GM21786 (cell line): ENCODE results near the gene SURF1.
A peak's percentile ranks its signal among the peaks of the same experiment; 100 is the strongest.

Source experiments
- ATAC-seq: cut with Tn5 transposase; IDR thresholded peaks from one replicate; pipeline ENCODE4 v1.9.1; 2021; ENCODE audit not compliant: unreplicated experiment

SURF1 gene

GRCh38 chr9:133366435-133366834 lies 10.1 kb upstream of the SURF1 start:
- ATAC-seq, result no peak

GRCh38 chr9:133362359-133363044 lies 6.2 kb upstream of the SURF1 start:
- ATAC-seq, result no peak

DNA sequence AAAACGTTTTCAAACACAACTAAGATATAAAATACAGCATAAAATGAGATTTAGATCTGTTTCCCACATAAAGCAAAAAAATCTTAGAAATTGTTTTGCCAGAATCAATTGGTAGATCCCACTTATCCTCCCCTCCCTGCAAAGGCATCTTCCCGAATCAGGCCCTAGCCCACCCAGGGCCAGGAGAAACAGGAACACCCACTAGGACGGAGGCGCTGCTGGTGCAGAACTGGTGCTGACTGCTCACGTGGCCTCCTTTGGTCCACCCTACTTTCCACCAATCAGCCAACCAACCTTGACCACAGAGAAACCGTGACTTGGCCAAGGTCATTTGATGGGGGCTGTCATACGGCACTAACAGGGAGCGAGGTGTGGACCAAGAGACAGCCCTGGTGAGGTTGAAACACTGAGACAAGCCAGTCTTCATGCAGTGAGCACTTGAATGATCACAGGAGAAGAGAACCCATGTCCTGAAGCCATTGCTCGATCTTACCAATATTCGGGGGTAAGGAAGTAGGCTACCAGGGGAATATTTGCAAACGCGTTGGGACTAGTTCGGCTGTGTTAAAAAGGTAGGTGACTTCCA lies 5.3 kb upstream of the SURF1 start:
- no peak for ATAC-seq

GRCh38 chr9:133360400-133361393 lies 4.4 kb upstream of the SURF1 start:
- ATAC-seq, result no peak

DNA sequence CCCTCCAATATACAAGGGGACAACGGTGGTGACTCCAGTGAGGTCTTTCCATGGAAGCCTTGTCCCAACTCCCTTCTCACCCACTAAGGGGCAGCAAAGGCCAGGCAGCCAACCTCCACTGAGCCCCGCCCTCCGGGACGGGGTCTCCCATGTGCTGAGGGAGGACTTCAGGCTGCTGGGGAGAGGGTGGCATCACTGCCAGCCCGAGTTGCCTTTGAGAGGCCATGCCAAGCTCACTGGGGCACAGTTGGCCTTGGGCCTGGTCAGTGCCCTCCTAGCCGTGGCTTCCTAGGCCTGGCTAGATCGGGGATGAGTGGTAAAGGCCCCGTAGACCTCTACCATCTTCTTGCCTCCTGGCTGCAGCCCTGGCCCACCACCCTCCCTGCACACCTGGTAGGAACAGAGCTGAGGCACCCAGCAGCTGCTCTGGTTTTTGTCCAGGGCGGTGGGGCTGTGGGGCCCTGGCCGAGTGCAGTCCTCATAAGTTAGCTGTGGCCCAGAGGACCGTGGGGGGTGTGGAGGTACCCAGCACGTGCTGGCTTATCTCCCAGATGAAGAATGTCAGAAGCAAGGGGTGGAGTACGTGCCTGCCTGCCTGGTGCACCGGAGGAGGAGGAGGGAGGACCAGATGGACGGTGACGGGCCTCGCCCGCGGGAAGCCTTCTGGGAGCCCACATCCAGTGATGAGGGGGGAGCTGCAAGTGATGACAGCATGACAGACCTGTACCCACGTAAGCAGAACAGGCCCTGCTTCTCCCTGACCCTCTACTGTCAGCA lies 3.3 kb upstream of the SURF1 start:
- ATAC-seq, result no peak

DNA sequence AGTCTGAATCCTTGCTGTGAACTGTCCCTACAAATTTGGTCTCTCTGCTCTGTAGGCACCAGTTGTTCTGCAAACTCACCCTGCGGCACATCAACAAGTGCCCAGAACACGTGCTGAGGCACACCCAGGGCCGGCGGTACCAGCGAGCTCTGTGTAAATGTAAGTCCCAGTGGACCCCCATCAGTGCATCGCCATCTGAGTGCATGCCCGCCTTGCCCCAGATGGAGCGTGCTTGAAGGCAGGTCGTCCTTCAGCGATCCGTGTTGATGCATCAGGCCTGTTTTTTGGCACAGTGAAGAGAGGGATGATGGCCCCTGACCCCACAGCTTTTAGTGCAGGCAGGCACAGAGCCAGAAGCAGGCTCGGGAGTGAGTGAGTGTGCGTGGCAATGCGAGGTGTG lies 1.4 kb upstream of the SURF1 start:
- no peak for ATAC-seq

DNA sequence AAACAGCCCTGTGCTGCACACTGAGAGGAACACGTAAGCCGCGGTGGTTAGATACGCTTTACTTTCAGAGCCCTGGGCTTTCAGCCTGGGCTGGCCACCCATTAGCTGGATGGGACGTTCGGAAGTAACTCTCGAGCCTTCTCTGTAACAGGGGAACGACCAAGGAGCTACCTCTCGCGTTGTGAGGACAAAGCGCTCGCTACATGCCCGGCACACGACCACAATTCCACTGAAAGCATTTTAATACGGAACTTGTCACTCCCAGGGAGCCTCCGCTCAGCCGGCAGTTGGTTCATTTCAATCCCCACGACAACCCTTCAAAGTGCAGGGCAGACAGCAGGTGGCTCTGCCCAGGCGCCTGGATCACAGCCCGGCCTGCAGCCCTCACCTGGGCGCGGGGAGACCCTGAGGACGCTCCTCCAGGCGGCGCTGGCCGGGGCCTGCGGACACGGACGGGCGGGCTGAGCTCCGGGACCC lies 368 bp downstream of the SURF1 start:
- peak; percentile 35 for ATAC-seq

- ATAC-seq, result no peak
Observed at GRCh38 chr9:133354766-133355165, 1.5 kb downstream of the SURF1 start.

GRCh38 chr9:133353548-133353947 lies 2.7 kb downstream of the SURF1 start:
- no peak for ATAC-seq

DNA sequence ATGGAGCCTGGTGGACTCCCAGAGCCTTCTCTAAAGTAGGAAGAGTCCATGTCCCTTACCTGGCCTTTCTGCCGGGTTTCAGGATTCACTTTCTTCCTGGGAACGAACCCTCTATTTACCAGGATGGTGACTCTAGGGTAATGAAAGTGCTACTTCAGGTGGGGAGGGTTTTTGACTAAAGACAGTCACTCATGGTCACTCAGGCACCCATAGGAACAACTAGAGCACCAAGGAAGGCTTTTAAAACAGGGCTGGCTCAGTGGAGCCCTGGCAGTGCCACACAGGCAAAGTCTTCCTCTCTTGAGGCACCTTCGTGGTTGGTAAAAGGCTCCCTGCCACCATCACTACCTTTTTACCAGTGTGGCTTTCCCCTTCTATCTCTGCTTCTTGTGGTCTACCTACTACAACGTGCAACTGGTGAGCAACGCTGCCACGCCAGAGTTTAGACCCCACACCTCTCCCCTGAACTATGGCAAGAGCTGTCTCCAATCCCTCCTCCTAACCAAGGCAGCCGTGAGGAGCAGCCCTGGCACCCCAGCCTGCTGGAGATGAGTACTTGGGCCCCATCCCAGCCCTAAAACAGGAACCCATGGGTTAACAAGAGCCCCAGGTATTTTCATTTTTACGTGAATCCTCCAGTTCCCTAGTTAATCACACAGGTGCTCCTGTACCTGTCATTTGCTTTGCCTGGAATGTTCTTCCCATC lies 3.5 kb downstream of the SURF1 start:
- ATAC-seq, result no peak

DNA sequence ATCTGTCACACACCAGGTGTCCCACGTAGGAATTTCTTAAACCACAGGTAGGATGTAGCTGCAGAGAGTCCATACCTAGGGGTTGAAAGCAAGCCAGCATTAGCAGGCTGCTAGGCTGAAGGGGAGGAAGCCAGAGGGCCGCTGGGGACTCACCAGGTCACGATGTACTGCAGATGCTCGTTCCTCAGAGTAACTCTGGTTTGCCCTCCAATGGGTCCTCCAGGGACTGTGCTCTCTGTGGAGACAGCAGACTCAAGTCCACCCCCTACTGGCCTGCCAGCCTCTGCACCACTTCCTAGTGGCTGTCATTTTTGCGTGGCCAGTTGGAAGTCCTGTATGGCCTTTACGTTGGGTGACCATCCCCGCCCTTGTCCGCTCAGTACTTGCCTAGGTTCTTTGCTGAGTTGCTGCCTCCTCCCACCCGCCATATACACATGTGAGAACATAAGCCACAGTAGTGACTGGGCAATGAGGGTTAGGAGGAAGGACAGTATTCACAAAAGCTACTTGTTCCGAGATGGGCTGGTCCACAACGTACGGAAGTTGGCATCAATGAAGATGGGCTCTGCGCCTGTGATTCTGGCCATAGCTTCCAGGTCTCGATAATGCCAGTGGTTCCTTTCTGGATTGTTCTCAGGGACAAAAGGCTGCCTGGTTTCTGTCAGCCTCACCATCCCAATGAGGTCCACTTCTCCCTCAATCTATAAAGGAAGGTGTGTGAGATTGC lies 4.2 kb downstream of the SURF1 start:
- ATAC-seq, result no peak

DNA sequence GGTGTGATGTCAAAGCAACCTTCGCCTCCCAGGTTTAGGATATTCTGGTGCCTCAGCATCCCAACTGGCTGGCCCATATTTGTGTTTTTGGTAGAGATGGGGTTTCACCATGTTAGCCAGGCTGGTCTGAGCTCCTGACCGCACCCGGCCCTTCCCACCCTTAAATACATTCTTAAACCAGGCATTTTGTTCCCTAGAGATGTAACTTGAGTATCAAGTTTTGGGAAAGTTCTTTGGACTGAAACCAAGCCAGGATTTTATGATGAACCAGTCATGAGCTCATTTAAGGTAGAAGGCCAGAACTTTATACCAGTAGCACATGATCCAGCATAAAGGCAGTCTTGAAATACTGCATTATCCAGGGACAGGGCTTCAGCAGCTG lies 4.8 kb downstream of the SURF1 start:
- ATAC-seq, result no peak

DNA sequence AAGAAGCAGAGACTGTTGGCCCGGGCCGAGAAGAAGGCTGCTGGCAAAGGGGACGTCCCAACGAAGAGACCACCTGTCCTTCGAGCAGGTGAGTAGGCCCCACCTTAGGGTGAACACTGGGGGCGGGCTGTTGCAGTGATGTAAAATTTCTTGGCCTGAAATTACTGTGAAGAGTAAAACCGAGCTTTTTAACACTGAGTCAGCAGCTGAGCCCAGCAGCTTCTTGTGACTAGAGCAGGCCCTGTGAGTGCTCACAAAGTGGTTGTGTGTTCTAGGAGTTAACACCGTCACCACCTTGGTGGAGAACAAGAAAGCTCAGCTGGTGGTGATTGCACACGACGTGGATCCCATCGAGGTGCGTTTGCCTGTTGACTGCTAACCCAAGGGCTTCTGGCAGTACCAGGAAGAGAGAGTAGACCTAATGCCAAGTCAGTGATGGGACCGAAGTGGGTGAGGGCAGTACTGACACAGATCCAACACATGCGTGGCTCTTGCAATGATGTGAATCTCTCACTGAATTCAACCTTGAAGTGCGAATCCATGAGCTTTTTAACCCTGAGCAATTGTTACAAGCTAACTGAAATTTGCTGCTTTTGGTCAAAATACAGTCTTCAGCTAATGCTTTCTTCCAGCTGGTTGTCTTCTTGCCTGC lies 6.2 kb downstream of the SURF1 start:
- ATAC-seq, result no peak

- no peak for ATAC-seq
Observed at GRCh38 chr9:133348718-133349573, 7.3 kb downstream of the SURF1 start.

GRCh38 chr9:133347985-133348717 lies 8.1 kb downstream of the SURF1 start, which contains the start of the genes MED22 and RPL7A:
Gene MED22, minus strand, starts transcription at chr9:133348131. Its CDS starts 1,469 bp downstream, at chr9:133346662.
Gene RPL7A, plus strand, starts transcription at chr9:133348218. Its CDS starts 26 bp downstream, at chr9:133348244.
- ATAC-seq, result peak; percentile 75

DNA sequence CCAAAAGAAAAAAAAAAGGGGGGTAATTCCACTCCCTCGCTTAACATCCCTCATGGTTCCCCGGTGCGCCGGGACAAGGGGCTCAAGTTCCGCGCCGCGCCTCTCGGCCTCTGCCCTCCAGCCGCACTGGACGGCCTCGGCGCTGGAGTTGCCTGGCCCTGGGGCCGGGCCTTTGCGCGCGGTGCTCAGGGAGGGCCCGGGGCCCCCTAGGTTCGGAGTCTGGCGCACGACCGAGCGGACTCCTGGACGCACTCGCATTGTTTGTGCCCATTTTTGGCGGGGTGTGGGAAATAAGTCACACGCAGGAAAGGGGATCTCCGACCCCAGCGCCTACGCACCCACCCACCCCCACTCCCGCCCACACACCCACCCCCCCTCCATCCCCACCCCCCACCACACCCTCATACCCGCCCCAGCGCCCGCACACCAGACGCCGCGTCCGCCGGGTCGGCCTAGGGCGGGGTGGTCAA lies 8.7 kb downstream of the SURF1 start:
- ATAC-seq, result peak; percentile 30
